NT2/D1 (cell line): ENCODE results near the gene ZNF718.
"Not testable (repeated sequence)": the region's sequence is repeated elsewhere in the genome, so short reads cannot be mapped to it uniquely, and the experiment has no call there.

Experiments used
- DNase-seq: peaks from one replicate; pipeline ENCODE4 v3.0.0-alpha.2; 2011; ENCODE audit warnings: low read depth, low spot score
- H3K27me3 ChIP-seq: 2 replicates; pipeline ENCODE4 v1.6.0; 2011; ENCODE audit warnings: mild to moderate bottlenecking; ENCODE audit not compliant: insufficient read length, insufficient read depth
- H3K36me3 ChIP-seq: 2 replicates; pipeline ENCODE4 v1.6.1; 2011; ENCODE audit warnings: mild to moderate bottlenecking, low read length, mixed read lengths; ENCODE audit not compliant: insufficient read depth, insufficient read length
- H3K4me1 ChIP-seq: 2 replicates; pipeline ENCODE4 v1.5.1; 2011; ENCODE audit not compliant: insufficient read depth, insufficient read length
- H3K4me3 ChIP-seq: 2 replicates; pipeline ENCODE4 v1.5.1; 2011; ENCODE audit warnings: low read depth; ENCODE audit not compliant: insufficient read length
- H3K9ac ChIP-seq: 2 replicates; pipeline ENCODE4 v1.6.0; 2011; ENCODE audit warnings: low read depth; ENCODE audit not compliant: insufficient read length
- H3K9me3 ChIP-seq: 2 replicates; pipeline ENCODE4 v1.5.1; 2011; ENCODE audit warnings: mild to moderate bottlenecking, low read length; ENCODE audit not compliant: insufficient read depth
- SUZ12 ChIP-seq: IDR thresholded peaks from 2 replicates; pipeline ENCODE4 v1.6.1; 2011; ENCODE audit not compliant: insufficient read length, insufficient read depth; ENCODE audit errors: extremely low read depth
- YY1 ChIP-seq: IDR thresholded peaks from 2 replicates; pipeline ENCODE4 v1.6.1; 2011; ENCODE audit not compliant: insufficient read length, insufficient read depth
- ZNF274 ChIP-seq: IDR thresholded peaks from 2 replicates; pipeline ENCODE4 v1.6.1; 2011; ENCODE audit warnings: mild to moderate bottlenecking, low read depth, low read length

ZNF718 gene

GRCh38 chr4:200936-201335, 76.6 kb downstream of the ZNF718 start:
- H3K4me1 ChIP-seq: no peaks in the 10 kb centered on the region
- no peak overlapping the region for H3K9ac ChIP-seq
- no peaks in the 10 kb centered on the region for H3K36me3 ChIP-seq
- H3K4me3 ChIP-seq: no peak overlapping the region
- no peaks in the 10 kb centered on the region for H3K27me3 ChIP-seq
- peaks cover 48% of the 10 kb centered on the region for H3K9me3 ChIP-seq
- TF ChIP-seq SUZ12: no peak
- TF ChIP-seq ZNF274: no peak
- no peak for TF ChIP-seq YY1
- no peak for DNase-seq

GRCh38 chr4:202822-203221, 78.5 kb downstream of the ZNF718 start:
- not testable (repeated sequence) for H3K4me3 ChIP-seq, H3K36me3 ChIP-seq, H3K9ac ChIP-seq, H3K4me1 ChIP-seq, DNase-seq, H3K27me3 ChIP-seq
- peaks cover 66% of the 10 kb centered on the region for H3K9me3 ChIP-seq

GRCh38 chr4:205097-205756, 80.9 kb downstream of the ZNF718 start:
- Histone ChIP-seq H3K9ac (no peak overlapping the region), H3K36me3 (no peaks in the 10 kb centered on the region), H3K9me3 (peaks cover 69% of the 10 kb centered on the region), H3K4me1 (no peaks in the 10 kb centered on the region), H3K4me3 (no peak overlapping the region), H3K27me3 (no peaks in the 10 kb centered on the region)
- no peak for TF ChIP-seq ZNF274
- no peak for TF ChIP-seq SUZ12
- TF ChIP-seq YY1: no peak
- DNase-seq: no peak

- TF ChIP-seq SUZ12 (no peak), ZNF274 (no peak), YY1 (no peak)
- no peak for DNase-seq
- Histone ChIP-seq H3K27me3 (no peaks in the 10 kb centered on the region), H3K9me3 (peaks cover 74% of the 10 kb centered on the region), H3K4me3 (no peak overlapping the region), H3K9ac (no peak overlapping the region), H3K4me1 (no peaks in the 10 kb centered on the region), H3K36me3 (no peaks in the 10 kb centered on the region)
These were observed 81.8 kb downstream of the ZNF718 start for GRCh38 chr4:206054-206453.

- DNase-seq: peak; percentile 28
- not testable (repeated sequence) for H3K27me3 ChIP-seq, H3K4me1 ChIP-seq, H3K9ac ChIP-seq, H3K4me3 ChIP-seq, H3K36me3 ChIP-seq
- peaks cover 60% of the 10 kb centered on the region for H3K9me3 ChIP-seq
These were observed 84.3 kb downstream of the ZNF718 start for GRCh38 chr4:208416-209096.

GRCh38 chr4:211033-211511, 86.8 kb downstream of the ZNF718 start:
- Histone ChIP-seq H3K9ac (no peak overlapping the region), H3K4me1 (peaks cover 6% of the 10 kb centered on the region), H3K9me3 (peaks cover 51% of the 10 kb centered on the region), H3K4me3 (no peak overlapping the region), H3K36me3 (peaks cover 21% of the 10 kb centered on the region), H3K27me3 (no peaks in the 10 kb centered on the region)
- no peak for TF ChIP-seq ZNF274
- TF ChIP-seq YY1: no peak
- DNase-seq: no peak

- peak; percentile 90 for DNase-seq
- Histone ChIP-seq H3K9me3 (peaks cover 36% of the 10 kb centered on the region), H3K4me3 (peak overlapping the region; percentile 88), H3K36me3 (peaks cover 28% of the 10 kb centered on the region), H3K9ac (peak overlapping the region; percentile 94), H3K4me1 (peaks cover 6% of the 10 kb centered on the region), H3K27me3 (no peaks in the 10 kb centered on the region)
- TF ChIP-seq YY1 (peak; percentile 27), SUZ12 (no peak)
These were observed 88.3 kb downstream of the ZNF718 start for GRCh38 chr4:212438-213188.

- Histone ChIP-seq H3K36me3 (peaks cover 31% of the 10 kb centered on the region), H3K4me3 (peak overlapping the region; percentile 88), H3K9me3 (peaks cover 32% of the 10 kb centered on the region), H3K9ac (peak overlapping the region; percentile 94)
- DNase-seq: peak; percentile 18
- not testable (repeated sequence) for H3K4me1 ChIP-seq, H3K27me3 ChIP-seq
These were observed 88.9 kb downstream of the ZNF718 start for GRCh38 chr4:213189-213535.
